HepG2 (cell line): Measurements from ENCODE around the gene PARK7. TPM values are rescaled to one million over a fixed set of nuclear protein-coding genes. Genes with fewer than 3 reads are reported as not detected.
A peak's percentile ranks its signal among the peaks of the same experiment; 100 is the strongest.

Experiments
- ARNT2 ChIP-seq: sonication (generic); formaldehyde crosslinking; IDR thresholded peaks from 2 replicates; pipeline ENCODE4 v1.8.0; 2022; ENCODE audit warnings: mild to moderate bottlenecking, low read depth, missing genetic modification reagents, moderate library complexity
- EZH2 ChIP-seq: conservative IDR thresholded peaks from 2 replicates; pipeline ENCODE4 v1.6.1; 2012; ENCODE audit warnings: mild to moderate bottlenecking, low read depth, low read length, moderate library complexity
- FOXP4 ChIP-seq: sonication (generic); formaldehyde crosslinking; IDR thresholded peaks from 2 replicates; pipeline ENCODE4 v1.4.0; 2020; ENCODE audit warnings: missing genetic modification reagents
- HMGA1 ChIP-seq: sonication (generic); formaldehyde crosslinking; conservative IDR thresholded peaks from 2 replicates; pipeline ENCODE4 v1.4.0; 2020; ENCODE audit warnings: missing genetic modification reagents
- HMGXB3 ChIP-seq: sonication (generic); formaldehyde crosslinking; IDR thresholded peaks from 2 replicates; pipeline ENCODE4 v1.4.0; 2020; ENCODE audit warnings: missing genetic modification reagents, borderline replicate concordance
- MAZ ChIP-seq, 2 experiments: sonication (generic) in 1 of 2; formaldehyde crosslinking in 1 of 2; IDR thresholded peaks; 2 replicates each; pipeline versions ENCODE4 v1.5.0 to v1.6.1; 2012 to 2020; ENCODE audit warnings: low read depth in 2 of 2, mild to moderate bottlenecking in 2 of 2, borderline replicate concordance in 1 of 2, improper control_type of control experiment in 1 of 2, low read length in 1 of 2, missing genetic modification reagents in 1 of 2, moderate library complexity in 1 of 2
- ZBTB2 ChIP-seq: sonication (generic); formaldehyde crosslinking; IDR thresholded peaks from 2 replicates; pipeline ENCODE4 v1.8.0; 2022; ENCODE audit warnings: low read depth, missing genetic modification reagents
- ZNF644 ChIP-seq: IDR thresholded peaks from 2 replicates; pipeline ENCODE4 v1.6.1; 2016; ENCODE audit warnings: low read depth
- ZSCAN25 ChIP-seq: sonication (generic); formaldehyde crosslinking; IDR thresholded peaks from 2 replicates; pipeline ENCODE4 v1.8.0; 2022; ENCODE audit warnings: mild to moderate bottlenecking, missing genetic modification reagents
- polyA plus RNA-seq, 8 experiments: library from polyadenylated mRNA; depleted of rRNA in 3 of 8; stranded (reverse) in 7 of 8; unstranded in 1 of 8; fragments of >200 nt; fragmentation: Illumina TruSeq in 4 of 8; extraction: Trizol in 4 of 8; gene quantifications; 2 replicates each; pipeline versions ENCODE4 v1.2.1 to v1.2.3, GENCODE V29; 2011 to 2016; ENCODE audit warnings: low read depth in 4 of 8, missing spikeins in 1 of 8, mixed read lengths in 1 of 8; ENCODE audit not compliant: insufficient read depth in 1 of 8
- total RNA-seq, 5 experiments: library from RNA; depleted of rRNA; stranded (reverse); fragments of >200 nt; fragmentation: Illumina TruSeq; extraction: Trizol; gene quantifications; 2 replicates each; pipeline ENCODE4 v1.2.3, GENCODE V29; 2016; ENCODE audit warnings: low read depth in 1 of 5
- TF ChIP-seq, protein P1 (sequence below): sonication (generic); formaldehyde crosslinking; IDR thresholded peaks from 2 replicates; pipeline ENCODE4 v1.9.0; 2021; ENCODE audit warnings: missing genetic modification reagents, borderline replicate concordance
- TF ChIP-seq, protein P2 (sequence below): sonication (generic); formaldehyde crosslinking; IDR thresholded peaks from 2 replicates; pipeline ENCODE4 v1.8.0; 2022; ENCODE audit warnings: mild to moderate bottlenecking, missing genetic modification reagents, borderline replicate concordance
- TF ChIP-seq, protein P3 (sequence below): sonication (generic); formaldehyde crosslinking; IDR thresholded peaks from 2 replicates; pipeline ENCODE4 v1.4.0; 2020; ENCODE audit warnings: missing genetic modification reagents
- TF ChIP-seq, protein P4 (sequence below): sonication (generic); formaldehyde crosslinking; IDR thresholded peaks from 2 replicates; pipeline ENCODE4 v1.5.1; 2020; ENCODE audit warnings: missing genetic modification reagents, mild to moderate bottlenecking, borderline replicate concordance

The PARK7 gene
- total and polyA plus RNA-seq, 2 of the 13 experiments (the other 11 are each of a cell fraction or from before 2014, with no cell fraction given), result 212 to 296 TPM

GRCh38 chr1:7975212-7975865, 13.8 kb downstream of the PARK7 start (continued):
- TF ChIP-seq ARNT2 (CRISPR knock-in tag), result no peak
- TF ChIP-seq ZSCAN25 (CRISPR knock-in tag), result no peak
- TF ChIP-seq, protein P1, sequence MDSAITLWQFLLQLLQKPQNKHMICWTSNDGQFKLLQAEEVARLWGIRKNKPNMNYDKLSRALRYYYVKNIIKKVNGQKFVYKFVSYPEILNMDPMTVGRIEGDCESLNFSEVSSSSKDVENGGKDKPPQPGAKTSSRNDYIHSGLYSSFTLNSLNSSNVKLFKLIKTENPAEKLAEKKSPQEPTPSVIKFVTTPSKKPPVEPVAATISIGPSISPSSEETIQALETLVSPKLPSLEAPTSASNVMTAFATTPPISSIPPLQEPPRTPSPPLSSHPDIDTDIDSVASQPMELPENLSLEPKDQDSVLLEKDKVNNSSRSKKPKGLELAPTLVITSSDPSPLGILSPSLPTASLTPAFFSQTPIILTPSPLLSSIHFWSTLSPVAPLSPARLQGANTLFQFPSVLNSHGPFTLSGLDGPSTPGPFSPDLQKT (CRISPR knock-in tag), result no peak
- TF ChIP-seq FOXP4 (CRISPR knock-in tag), result peak; percentile 38; the same call in 1 of the 2 replicates
- TF ChIP-seq ZBTB2 (CRISPR knock-in tag), result no peak
- no peak for TF ChIP-seq MAZ (IDR thresholded peaks at IDR 0.05; ENCODE audit: borderline replicate concordance, low read depth, low read length)
- 0 out of 2 replicates have a peak, but pooled peaks have one; percentile 36 for TF ChIP-seq MAZ (CRISPR knock-in tag; IDR thresholded peaks at IDR 0.05; ENCODE audit: low read depth)
- no peak for TF ChIP-seq EZH2
- TF ChIP-seq, protein P2, sequence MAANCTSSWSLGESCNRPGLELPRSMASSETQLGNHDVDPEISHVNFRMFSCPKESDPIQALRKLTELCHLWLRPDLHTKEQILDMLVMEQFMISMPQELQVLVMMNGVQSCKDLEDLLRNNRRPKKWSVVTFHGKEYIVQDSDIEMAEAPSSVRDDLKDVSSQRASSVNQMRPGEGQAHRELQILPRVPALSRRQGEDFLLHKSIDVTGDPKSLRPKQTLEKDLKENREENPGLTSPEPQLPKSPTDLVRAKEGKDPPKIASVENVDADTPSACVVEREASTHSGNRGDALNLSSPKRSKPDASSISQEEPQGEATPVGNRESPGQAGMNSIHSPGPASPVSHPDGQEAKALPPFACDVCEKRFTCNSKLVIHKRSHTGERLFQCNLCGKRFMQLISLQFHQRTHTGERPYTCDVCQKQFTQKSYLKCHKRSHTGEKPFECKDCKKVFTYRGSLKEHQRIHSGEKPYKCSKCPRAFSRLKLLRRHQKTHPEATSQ, result no peak
- peak; percentile 61; the same call in 1 of the 2 replicates for TF ChIP-seq HMGXB3 (CRISPR knock-in tag)
- TF ChIP-seq ZNF644, result no peak
- TF ChIP-seq HMGA1, result no peak
- TF ChIP-seq, protein P3, sequence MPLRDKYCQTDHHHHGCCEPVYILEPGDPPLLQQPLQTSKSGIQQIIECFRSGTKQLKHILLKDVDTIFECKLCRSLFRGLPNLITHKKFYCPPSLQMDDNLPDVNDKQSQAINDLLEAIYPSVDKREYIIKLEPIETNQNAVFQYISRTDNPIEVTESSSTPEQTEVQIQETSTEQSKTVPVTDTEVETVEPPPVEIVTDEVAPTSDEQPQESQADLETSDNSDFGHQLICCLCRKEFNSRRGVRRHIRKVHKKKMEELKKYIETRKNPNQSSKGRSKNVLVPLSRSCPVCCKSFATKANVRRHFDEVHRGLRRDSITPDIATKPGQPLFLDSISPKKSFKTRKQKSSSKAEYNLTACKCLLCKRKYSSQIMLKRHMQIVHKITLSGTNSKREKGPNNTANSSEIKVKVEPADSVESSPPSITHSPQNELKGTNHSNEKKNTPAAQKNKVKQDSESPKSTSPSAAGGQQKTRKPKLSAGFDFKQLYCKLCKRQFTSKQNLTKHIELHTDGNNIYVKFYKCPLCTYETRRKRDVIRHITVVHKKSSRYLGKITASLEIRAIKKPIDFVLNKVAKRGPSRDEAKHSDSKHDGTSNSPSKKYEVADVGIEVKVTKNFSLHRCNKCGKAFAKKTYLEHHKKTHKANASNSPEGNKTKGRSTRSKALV (CRISPR knock-in tag), result no peak
- TF ChIP-seq, protein P4, sequence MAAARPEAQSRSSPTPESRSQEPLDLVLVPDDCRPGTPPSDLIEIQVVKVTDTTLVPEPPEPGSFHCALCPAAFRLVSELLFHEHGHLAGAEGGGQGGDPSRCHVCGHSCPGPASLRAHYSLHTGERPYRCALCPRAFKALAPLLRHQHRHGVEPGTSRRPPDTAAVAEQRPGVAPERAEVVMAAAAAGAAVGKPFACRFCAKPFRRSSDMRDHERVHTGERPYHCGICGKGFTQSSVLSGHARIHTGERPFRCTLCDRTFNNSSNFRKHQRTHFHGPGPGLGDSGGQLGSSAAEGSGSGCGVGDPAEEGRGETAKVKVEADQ (CRISPR knock-in tag), result no peak
